Stimulated activated naive CD4-positive, alpha-beta T cell treated with Interleukin-2 at 50 U/mL for 16 hours (primary cell): ENCODE data around the gene INHA.

ENCODE experiments used
- DNase-seq: peaks from one replicate; lab custom pipeline; 2025; lab: John Stamatoyannopoulos, UW

INHA gene

GRCh38 chr2:219611866-219612576, 39.9 kb downstream of the INHA start:
- no peak for DNase-seq

GRCh38 chr2:219612577-219613286, 40.6 kb downstream of the INHA start:
- no peak for DNase-seq

GRCh38 chr2:219613461-219614070, 41.5 kb downstream of the INHA start:
- DNase-seq: no peak

- no peak for DNase-seq
These were observed 42.2 kb downstream of the INHA start for GRCh38 chr2:219614076-219614860.

- no peak for DNase-seq
These were observed 42.9 kb downstream of the INHA start for GRCh38 chr2:219615036-219615435.

GRCh38 chr2:219615894-219616293, 43.8 kb downstream of the INHA start:
- no peak for DNase-seq

- no peak for DNase-seq
These were observed 44.4 kb downstream of the INHA start for GRCh38 chr2:219616550-219616949.

- no peak for DNase-seq
These were observed 46.6 kb downstream of the INHA start for GRCh38 chr2:219618733-219619122.

GRCh38 chr2:219619235-219619634, 47.1 kb downstream of the INHA start:
- DNase-seq: no peak

GRCh38 chr2:219620546-219620945, 48.4 kb downstream of the INHA start:
- no peak for DNase-seq

- no peak for DNase-seq
These were observed 49.8 kb downstream of the INHA start for GRCh38 chr2:219621935-219622334.

- DNase-seq: no peak
These were observed 50.4 kb downstream of the INHA start for GRCh38 chr2:219622472-219622871.

- DNase-seq: no peak
These were observed 52.5 kb downstream of the INHA start for GRCh38 chr2:219624565-219624964.

- no peak for DNase-seq
These were observed 53.1 kb downstream of the INHA start for GRCh38 chr2:219625179-219625578.
